OCI-LY3 (cell line): ENCODE results near the gene GRHL3.

ENCODE experiments used
- CTCF ChIP-seq: fragments of 200-600, 300-600 bp; sonication (generic); IDR thresholded peaks from 2 replicates; pipeline ENCODE4 v1.5.1; 2014; ENCODE audit warnings: antibody characterized with exemption, low read length, low read depth
- EZH2phosphoT487 ChIP-seq: fragments of 200-600 bp; shearing (Covaris generic); IDR thresholded peaks from 2 replicates; pipeline ENCODE4 v1.6.1; 2018; ENCODE audit warnings: antibody characterized with exemption, mixed run types, low read depth

GRCh38 chr1:24366707-24367106 is 47.5 kb downstream of the GRHL3 start:
- TF ChIP-seq CTCF (no peak), EZH2phosphoT487 (no peak)
